ENCODE results near the gene PLCXD1.

DNA sequence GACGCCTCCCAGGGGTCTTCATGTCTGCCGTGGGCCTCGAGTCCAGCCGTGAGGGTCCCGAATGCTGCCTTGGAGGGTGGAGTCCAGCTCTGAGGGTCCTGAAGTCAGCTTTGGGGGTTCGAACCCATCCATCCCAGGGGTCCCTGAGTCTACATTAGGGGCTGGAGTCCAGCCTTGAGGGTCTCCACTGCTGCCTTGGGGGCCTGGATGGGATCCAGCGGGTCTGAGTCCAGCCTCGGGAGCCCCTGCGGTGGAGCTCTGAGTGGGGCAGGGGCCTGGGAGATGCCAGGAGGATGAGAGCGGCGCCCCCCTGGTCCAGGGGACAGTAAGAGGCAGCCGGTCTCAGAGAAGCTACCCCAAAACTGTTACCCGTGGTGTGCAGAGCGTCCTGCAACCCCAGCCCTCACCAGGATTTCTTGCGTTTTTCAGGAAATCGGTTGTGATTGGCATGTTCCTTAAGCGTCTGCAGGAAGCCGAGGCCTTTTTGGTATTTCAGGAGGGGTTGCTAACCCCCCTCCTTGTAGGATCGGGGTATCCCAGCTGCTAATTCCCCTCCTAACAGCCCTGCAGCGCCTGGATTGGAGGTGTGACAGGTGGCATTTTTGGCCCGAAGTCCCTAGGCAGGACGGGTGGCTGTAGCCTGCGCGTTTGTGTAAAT, 39.1 kb downstream of the PLCXD1 start:
- TF ChIP-seq, protein P1, sequence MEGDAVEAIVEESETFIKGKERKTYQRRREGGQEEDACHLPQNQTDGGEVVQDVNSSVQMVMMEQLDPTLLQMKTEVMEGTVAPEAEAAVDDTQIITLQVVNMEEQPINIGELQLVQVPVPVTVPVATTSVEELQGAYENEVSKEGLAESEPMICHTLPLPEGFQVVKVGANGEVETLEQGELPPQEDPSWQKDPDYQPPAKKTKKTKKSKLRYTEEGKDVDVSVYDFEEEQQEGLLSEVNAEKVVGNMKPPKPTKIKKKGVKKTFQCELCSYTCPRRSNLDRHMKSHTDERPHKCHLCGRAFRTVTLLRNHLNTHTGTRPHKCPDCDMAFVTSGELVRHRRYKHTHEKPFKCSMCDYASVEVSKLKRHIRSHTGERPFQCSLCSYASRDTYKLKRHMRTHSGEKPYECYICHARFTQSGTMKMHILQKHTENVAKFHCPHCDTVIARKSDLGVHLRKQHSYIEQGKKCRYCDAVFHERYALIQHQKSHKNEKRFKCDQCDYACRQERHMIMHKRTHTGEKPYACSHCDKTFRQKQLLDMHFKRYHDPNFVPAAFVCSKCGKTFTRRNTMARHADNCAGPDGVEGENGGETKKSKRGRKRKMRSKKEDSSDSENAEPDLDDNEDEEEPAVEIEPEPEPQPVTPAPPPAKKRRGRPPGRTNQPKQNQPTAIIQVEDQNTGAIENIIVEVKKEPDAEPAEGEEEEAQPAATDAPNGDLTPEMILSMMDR (conservative IDR thresholded peaks at IDR 0.05; ENCODE audit: low read depth, low read length): no peak
- no peak for TF ChIP-seq EZH2 (IDR thresholded peaks at IDR 0.05; ENCODE audit: borderline replicate concordance, low read depth, low read length, poor library complexity, severe bottlenecking)
